Measurements from ENCODE around the gene CLIC5.

DNA sequence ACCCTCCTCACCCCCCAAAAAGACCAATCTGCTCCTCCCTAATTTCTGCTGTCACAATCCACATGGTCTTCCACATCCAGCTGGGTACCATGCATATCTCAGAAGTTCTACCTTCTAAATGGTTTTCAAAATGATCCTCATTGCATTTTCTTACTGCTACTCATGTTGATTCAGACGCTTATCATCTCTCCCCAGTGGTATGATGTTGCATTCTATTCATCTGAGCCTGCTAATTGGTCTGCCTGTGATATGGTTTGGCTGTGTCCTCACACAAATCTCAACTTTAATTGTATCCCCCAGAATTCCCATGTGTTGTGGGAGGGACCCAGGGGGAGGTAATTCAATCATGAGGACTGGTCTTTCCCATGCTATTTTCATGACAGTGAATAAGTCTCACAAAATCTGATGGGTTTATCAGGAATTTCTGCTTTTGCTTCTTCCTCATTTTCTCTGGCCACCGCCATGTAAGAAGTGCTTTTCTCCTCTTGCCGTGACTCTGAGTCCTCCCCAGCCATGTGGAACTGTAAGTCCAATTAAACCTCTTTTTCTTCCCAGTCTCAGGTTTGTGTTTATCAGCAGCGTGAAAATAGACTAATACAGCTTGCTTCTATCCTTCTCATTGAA is 41.4 kb upstream of the CLIC5 start:
- TF ChIP-seq, protein P1, sequence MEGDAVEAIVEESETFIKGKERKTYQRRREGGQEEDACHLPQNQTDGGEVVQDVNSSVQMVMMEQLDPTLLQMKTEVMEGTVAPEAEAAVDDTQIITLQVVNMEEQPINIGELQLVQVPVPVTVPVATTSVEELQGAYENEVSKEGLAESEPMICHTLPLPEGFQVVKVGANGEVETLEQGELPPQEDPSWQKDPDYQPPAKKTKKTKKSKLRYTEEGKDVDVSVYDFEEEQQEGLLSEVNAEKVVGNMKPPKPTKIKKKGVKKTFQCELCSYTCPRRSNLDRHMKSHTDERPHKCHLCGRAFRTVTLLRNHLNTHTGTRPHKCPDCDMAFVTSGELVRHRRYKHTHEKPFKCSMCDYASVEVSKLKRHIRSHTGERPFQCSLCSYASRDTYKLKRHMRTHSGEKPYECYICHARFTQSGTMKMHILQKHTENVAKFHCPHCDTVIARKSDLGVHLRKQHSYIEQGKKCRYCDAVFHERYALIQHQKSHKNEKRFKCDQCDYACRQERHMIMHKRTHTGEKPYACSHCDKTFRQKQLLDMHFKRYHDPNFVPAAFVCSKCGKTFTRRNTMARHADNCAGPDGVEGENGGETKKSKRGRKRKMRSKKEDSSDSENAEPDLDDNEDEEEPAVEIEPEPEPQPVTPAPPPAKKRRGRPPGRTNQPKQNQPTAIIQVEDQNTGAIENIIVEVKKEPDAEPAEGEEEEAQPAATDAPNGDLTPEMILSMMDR (IDR thresholded peaks at IDR 0.05), result no peak
- no peak for TF ChIP-seq POLR2A (IDR thresholded peaks at IDR 0.05)
